ENCODE data around the gene BYSL.

DNA sequence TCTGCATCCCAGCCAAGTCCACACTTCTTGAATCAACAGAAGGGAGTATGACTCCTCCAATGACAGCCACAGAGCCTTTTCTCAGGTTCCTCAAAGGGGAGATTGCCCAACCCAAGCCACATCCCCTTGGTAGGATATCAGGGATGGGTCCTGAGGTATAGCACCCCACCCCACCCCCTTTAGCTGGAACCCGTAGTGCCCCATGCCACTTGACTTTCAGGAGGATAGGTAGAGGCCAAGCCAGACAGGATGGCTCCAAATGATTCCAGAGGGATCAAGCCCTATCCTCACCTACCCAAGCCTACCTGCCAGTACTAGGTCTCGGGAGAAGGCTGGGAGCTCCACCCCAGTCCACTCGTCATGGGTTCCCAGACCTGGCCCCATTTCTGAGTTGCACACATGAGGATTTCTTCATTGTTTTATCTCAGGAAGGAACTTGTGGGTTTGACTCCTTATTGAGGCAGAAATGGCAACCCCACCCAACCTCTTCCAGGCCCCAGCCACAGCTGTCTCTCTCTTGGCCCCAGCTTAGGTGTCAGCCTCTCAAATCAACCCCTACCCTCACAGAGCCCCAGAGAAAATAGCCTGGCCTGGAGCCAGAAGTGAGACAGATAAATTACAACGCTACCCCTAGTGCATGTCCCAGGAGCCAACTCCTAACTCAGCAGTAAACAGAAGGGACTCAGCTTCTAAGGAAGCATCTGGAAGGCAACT, 16.7 kb downstream of the BYSL start:
- TF ChIP-seq CTCF (IDR thresholded peaks at IDR 0.05): no peak
- no peak for TF ChIP-seq POLR2A (IDR thresholded peaks at IDR 0.05)

Data from adrenal gland (tissue), 5 donors.